Measurements from ENCODE around the gene CEP350. TPM values are rescaled to one million over a fixed set of nuclear protein-coding genes. Genes with fewer than 3 reads are reported as not detected.
A peak's percentile ranks its signal among the peaks of the same experiment; 100 is the strongest.

CEP350 gene
- total RNA-seq, 1 experiment from 2014 or later = 42.3 TPM

GRCh38 chr1:180150982-180151381 lies 196.4 kb downstream of the CEP350 start:
- BruUV-seq (replicated peaks) = no TSS peak
- peak overlapping the region; percentile 72 for H3K27ac Mint-ChIP-seq (ENCODE audit: unreplicated experiment)
- no peak for DNase-seq

GRCh38 chr1:180151508-180151907 lies 196.9 kb downstream of the CEP350 start:
- no TSS peak for BruUV-seq (replicated peaks)
- H3K27ac Mint-ChIP-seq (ENCODE audit: unreplicated experiment) = peak overlapping the region; percentile 72
- peaks cover 42% of the 10 kb centered on the region for H3K4me1 Mint-ChIP-seq (ENCODE audit: low read depth, unreplicated experiment)
- peak; percentile 49 for DNase-seq
- intact Hi-C loops (cut with micrococcal nuclease; ENCODE audit: unreplicated experiment) = no loop called here
- CTCF ChIA-PET = no interaction called here
- no peaks in the 10 kb centered on the region for H3K27me3 Mint-ChIP-seq (ENCODE audit: unreplicated experiment)
- no peak for TF ChIP-seq CTCF (IDR thresholded peaks at IDR 0.05; ENCODE audit: unreplicated experiment)
- H3K36me3 Mint-ChIP-seq (ENCODE audit: insufficient read depth, unreplicated experiment) = peaks cover 37% of the 10 kb centered on the region
- H3K9me3 Mint-ChIP-seq (ENCODE audit: low read depth, unreplicated experiment) = no peaks in the 10 kb centered on the region
- peak overlapping the region; percentile 39 for H3K4me3 Mint-ChIP-seq (ENCODE audit: low read depth, unreplicated experiment)

More at GRCh38 chr1:180150982-180151381, 196.4 kb downstream of the CEP350 start:
- peak overlapping the region; percentile 39 for H3K4me3 Mint-ChIP-seq (ENCODE audit: low read depth, unreplicated experiment)
- peaks cover 40% of the 10 kb centered on the region for H3K4me1 Mint-ChIP-seq (ENCODE audit: low read depth, unreplicated experiment)
- no peaks in the 10 kb centered on the region for H3K9me3 Mint-ChIP-seq (ENCODE audit: low read depth, unreplicated experiment)
- CTCF ChIA-PET = no interaction called here
- H3K36me3 Mint-ChIP-seq (ENCODE audit: insufficient read depth, unreplicated experiment) = peaks cover 33% of the 10 kb centered on the region
- TF ChIP-seq CTCF (IDR thresholded peaks at IDR 0.05; ENCODE audit: unreplicated experiment) = no peak
- intact Hi-C loops (cut with micrococcal nuclease; ENCODE audit: unreplicated experiment) = no loop called here
- H3K27me3 Mint-ChIP-seq (ENCODE audit: unreplicated experiment) = no peaks in the 10 kb centered on the region

GRCh38 chr1:180152588-180152987 lies 198.0 kb downstream of the CEP350 start:
- intact Hi-C loops (cut with micrococcal nuclease; ENCODE audit: unreplicated experiment) = no loop called here
- Mint-ChIP-seq H3K27me3 (ENCODE audit: unreplicated experiment) (no peaks in the 10 kb centered on the region), H3K4me1 (ENCODE audit: low read depth, unreplicated experiment) (peaks cover 53% of the 10 kb centered on the region), H3K36me3 (ENCODE audit: insufficient read depth, unreplicated experiment) (peaks cover 48% of the 10 kb centered on the region), H3K4me3 (ENCODE audit: low read depth, unreplicated experiment) (no peak overlapping the region), H3K9me3 (ENCODE audit: low read depth, unreplicated experiment) (no peaks in the 10 kb centered on the region), H3K27ac (ENCODE audit: unreplicated experiment) (no peak overlapping the region)
- no TSS peak for BruUV-seq (replicated peaks)
- no peak for TF ChIP-seq CTCF (IDR thresholded peaks at IDR 0.05; ENCODE audit: unreplicated experiment)
- no peak for DNase-seq
- CTCF ChIA-PET = no interaction called here

DNA sequence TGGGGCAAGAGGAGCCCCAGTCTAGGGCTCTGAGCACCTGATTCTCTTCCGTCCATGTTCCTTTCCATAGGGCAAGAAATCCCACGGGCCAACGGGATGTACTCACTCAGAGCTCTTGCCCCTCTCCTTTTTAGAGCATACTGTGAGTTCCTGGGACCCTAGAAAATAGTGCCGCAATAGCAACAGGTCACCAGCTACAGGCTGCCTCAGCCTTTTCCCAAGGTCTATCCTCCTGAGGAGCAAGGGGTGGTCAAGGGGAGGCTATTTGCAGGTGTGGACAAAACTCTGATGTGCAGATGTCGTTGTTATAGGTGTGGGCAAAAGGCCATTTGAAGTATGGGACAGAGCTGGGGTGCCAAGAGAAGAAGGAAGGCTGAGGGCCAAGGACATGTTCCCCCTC lies 198.4 kb downstream of the CEP350 start:
- H3K9me3 Mint-ChIP-seq (ENCODE audit: low read depth, unreplicated experiment) = no peaks in the 10 kb centered on the region
- DNase-seq = no peak
- CTCF ChIA-PET = interaction anchor here (6.5 kb wide), 1 partner anchor 16 kb away, joined by 89 read pairs; no protein-coding TSS in a partner anchor
- no peaks in the 10 kb centered on the region for H3K27me3 Mint-ChIP-seq (ENCODE audit: unreplicated experiment)
- H3K27ac Mint-ChIP-seq (ENCODE audit: unreplicated experiment) = no peak overlapping the region
- H3K4me1 Mint-ChIP-seq (ENCODE audit: low read depth, unreplicated experiment) = peaks cover 57% of the 10 kb centered on the region
- BruUV-seq (replicated peaks) = no TSS peak
- H3K4me3 Mint-ChIP-seq (ENCODE audit: low read depth, unreplicated experiment) = no peak overlapping the region
- no peak for TF ChIP-seq CTCF (IDR thresholded peaks at IDR 0.05; ENCODE audit: unreplicated experiment)
- intact Hi-C loops (cut with micrococcal nuclease; ENCODE audit: unreplicated experiment) = no loop called here
- H3K36me3 Mint-ChIP-seq (ENCODE audit: insufficient read depth, unreplicated experiment) = peaks cover 52% of the 10 kb centered on the region

All from Calu3 (cell line).